ENCODE results near the gene FGF23.

Gene FGF23

GRCh38 chr12:4422985-4423384 is 43.5 kb upstream of the FGF23 start:
- no peaks in the 10 kb centered on the region for H3K36me3 ChIP-seq (ENCODE audit: insufficient read depth, low read length)
- DNase-seq, result no peak
- TF ChIP-seq, protein P1, sequence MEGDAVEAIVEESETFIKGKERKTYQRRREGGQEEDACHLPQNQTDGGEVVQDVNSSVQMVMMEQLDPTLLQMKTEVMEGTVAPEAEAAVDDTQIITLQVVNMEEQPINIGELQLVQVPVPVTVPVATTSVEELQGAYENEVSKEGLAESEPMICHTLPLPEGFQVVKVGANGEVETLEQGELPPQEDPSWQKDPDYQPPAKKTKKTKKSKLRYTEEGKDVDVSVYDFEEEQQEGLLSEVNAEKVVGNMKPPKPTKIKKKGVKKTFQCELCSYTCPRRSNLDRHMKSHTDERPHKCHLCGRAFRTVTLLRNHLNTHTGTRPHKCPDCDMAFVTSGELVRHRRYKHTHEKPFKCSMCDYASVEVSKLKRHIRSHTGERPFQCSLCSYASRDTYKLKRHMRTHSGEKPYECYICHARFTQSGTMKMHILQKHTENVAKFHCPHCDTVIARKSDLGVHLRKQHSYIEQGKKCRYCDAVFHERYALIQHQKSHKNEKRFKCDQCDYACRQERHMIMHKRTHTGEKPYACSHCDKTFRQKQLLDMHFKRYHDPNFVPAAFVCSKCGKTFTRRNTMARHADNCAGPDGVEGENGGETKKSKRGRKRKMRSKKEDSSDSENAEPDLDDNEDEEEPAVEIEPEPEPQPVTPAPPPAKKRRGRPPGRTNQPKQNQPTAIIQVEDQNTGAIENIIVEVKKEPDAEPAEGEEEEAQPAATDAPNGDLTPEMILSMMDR (IDR thresholded peaks at IDR 0.05; ENCODE audit: borderline replicate concordance, extremely low read depth, low read length, poor library complexity, severe bottlenecking), result no peak
- TF ChIP-seq EZH2 (IDR thresholded peaks at IDR 0.05; ENCODE audit: borderline replicate concordance, low read depth, low read length, severe bottlenecking), result no peak
- no peak overlapping the region for H3K27ac ChIP-seq (ENCODE audit: low read length)
- no peaks in the 10 kb centered on the region for H3K27me3 ChIP-seq (ENCODE audit: insufficient read depth, low read length, poor library complexity)
- no peaks in the 10 kb centered on the region for H3K9me3 ChIP-seq (ENCODE audit: insufficient read depth, low read length, severe bottlenecking)
- no peaks in the 10 kb centered on the region for H3K4me1 ChIP-seq (ENCODE audit: insufficient read depth, low read length)
- no peak overlapping the region for H3K4me3 ChIP-seq (ENCODE audit: low read depth in 1 of 2, low read length in 2 of 2)
- no peak overlapping the region for H2AFZ ChIP-seq (ENCODE audit: low read depth, low read length)
- H3K4me2 ChIP-seq (ENCODE audit: insufficient read depth, low read length), result no peak overlapping the region
- no peak for ATAC-seq (ENCODE audit: insufficient read depth, low read depth)
- H4K20me1 ChIP-seq (ENCODE audit: insufficient read depth, low read length), result no peaks in the 10 kb centered on the region
- no peak overlapping the region for H3K9ac ChIP-seq (ENCODE audit: low read depth, low read length)
- no peaks in the 10 kb centered on the region for H3K79me2 ChIP-seq (ENCODE audit: insufficient read depth, low read length)

DNA sequence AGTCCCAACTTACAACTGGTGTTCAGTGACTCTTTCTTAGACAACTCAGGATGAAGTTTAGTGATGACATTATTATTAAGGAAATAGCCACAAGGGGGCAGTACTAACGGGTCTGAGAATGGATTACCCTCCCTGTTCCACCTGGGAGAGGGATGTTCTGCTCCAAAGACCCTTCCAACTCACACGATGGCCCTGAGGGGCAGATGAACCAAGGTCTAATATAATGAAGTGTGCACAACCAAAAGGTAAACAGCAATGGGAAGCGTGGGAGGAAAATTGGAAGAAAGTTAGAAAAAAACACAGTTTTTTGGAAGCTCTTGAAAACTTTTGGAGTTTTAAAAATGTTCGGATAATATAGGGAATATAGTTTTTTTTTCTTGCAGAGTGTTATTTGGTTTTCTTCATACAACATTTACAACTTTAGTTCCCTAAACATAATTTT is 42.1 kb upstream of the FGF23 start:
- Histone ChIP-seq H3K36me3 (ENCODE audit: insufficient read depth, low read length) (no peaks in the 10 kb centered on the region), H3K27ac (ENCODE audit: low read length) (no peak overlapping the region), H3K79me2 (ENCODE audit: insufficient read depth, low read length) (no peaks in the 10 kb centered on the region), H3K9me3 (ENCODE audit: insufficient read depth, low read length, severe bottlenecking) (no peaks in the 10 kb centered on the region), H4K20me1 (ENCODE audit: insufficient read depth, low read length) (no peaks in the 10 kb centered on the region), H2AFZ (ENCODE audit: low read depth, low read length) (no peak overlapping the region), H3K9ac (ENCODE audit: low read depth, low read length) (no peak overlapping the region), H3K27me3 (ENCODE audit: insufficient read depth, low read length, poor library complexity) (no peaks in the 10 kb centered on the region), H3K4me1 (ENCODE audit: insufficient read depth, low read length) (no peaks in the 10 kb centered on the region), H3K4me2 (ENCODE audit: insufficient read depth, low read length) (no peak overlapping the region), H3K4me3 (ENCODE audit: low read depth in 1 of 2, low read length in 2 of 2) (no peak overlapping the region)
- TF ChIP-seq, protein P1 (IDR thresholded peaks at IDR 0.05; ENCODE audit: borderline replicate concordance, extremely low read depth, low read length, poor library complexity, severe bottlenecking), result peak; percentile 74
- no peak for TF ChIP-seq EZH2 (IDR thresholded peaks at IDR 0.05; ENCODE audit: borderline replicate concordance, low read depth, low read length, severe bottlenecking)
- peak; percentile 81 for ATAC-seq (ENCODE audit: insufficient read depth, low read depth)
- DNase-seq, result peak; percentile 25

- ATAC-seq (ENCODE audit: insufficient read depth, low read depth) (no peak), DNase-seq (no peak)
- no peak overlapping the region for H3K4me2 ChIP-seq (ENCODE audit: insufficient read depth, low read length)
- no peaks in the 10 kb centered on the region for H4K20me1 ChIP-seq (ENCODE audit: insufficient read depth, low read length)
- H2AFZ ChIP-seq (ENCODE audit: low read depth, low read length), result no peak overlapping the region
- H3K27ac ChIP-seq (ENCODE audit: low read length), result no peak overlapping the region
- no peaks in the 10 kb centered on the region for H3K36me3 ChIP-seq (ENCODE audit: insufficient read depth, low read length)
- TF ChIP-seq EZH2 (IDR thresholded peaks at IDR 0.05; ENCODE audit: borderline replicate concordance, low read depth, low read length, severe bottlenecking), result no peak
- TF ChIP-seq, protein P1 (IDR thresholded peaks at IDR 0.05; ENCODE audit: borderline replicate concordance, extremely low read depth, low read length, poor library complexity, severe bottlenecking), result no peak
- no peak overlapping the region for H3K9ac ChIP-seq (ENCODE audit: low read depth, low read length)
- peaks cover 10% of the 10 kb centered on the region for H3K4me1 ChIP-seq (ENCODE audit: insufficient read depth, low read length)
- no peaks in the 10 kb centered on the region for H3K79me2 ChIP-seq (ENCODE audit: insufficient read depth, low read length)
- H3K9me3 ChIP-seq (ENCODE audit: insufficient read depth, low read length, severe bottlenecking), result no peaks in the 10 kb centered on the region
- no peaks in the 10 kb centered on the region for H3K27me3 ChIP-seq (ENCODE audit: insufficient read depth, low read length, poor library complexity)
- H3K4me3 ChIP-seq (ENCODE audit: low read depth in 1 of 2, low read length in 2 of 2), result no peak overlapping the region
Observed at GRCh38 chr12:4420138-4420670, 40.7 kb upstream of the FGF23 start.
